GM19193 (cell line): ENCODE data around the gene KLLN.

Source experiments
- POLR2A ChIP-seq: IDR thresholded peaks from 4 replicates; pipeline ENCODE4 v1.6.1; 2011; ENCODE audit not compliant: insufficient read depth, insufficient read length; ENCODE audit errors: extremely low read depth

The KLLN gene

GRCh38 chr10:87816898-87817608 lies 46.3 kb downstream of the KLLN start:
- no peak for TF ChIP-seq POLR2A

GRCh38 chr10:87816163-87816897 lies 47.0 kb downstream of the KLLN start:
- TF ChIP-seq POLR2A = no peak
